K562 (cell line): ENCODE data around the gene NR5A2. TPM values are rescaled to one million over a fixed set of nuclear protein-coding genes. Genes with fewer than 3 reads are reported as not detected.

ENCODE experiments used
- ATAC-seq: fragments of 200-7000 bp; cut with Tn5 transposase; 3 replicates; pipeline ENCODE4 v1.9.1; 2020; ENCODE audit warnings: moderate library complexity
- BruUV-seq: library from RNA; stranded (reverse); fragments of 400-500 nt; replicated peaks from 2 replicates; lab custom pipeline; 2021; lab: Mats Ljungman, UMichigan
- CTCF ChIA-PET: fragments of 300-600 bp; formaldehyde crosslinking; extraction: SDS; loops from one replicate; lab custom pipeline; 2021; ENCODE audit warnings: low intra/inter-chr PET ratio; lab: Yijun Ruan, JAX
- POLR2A ChIA-PET: fragments of 300-600, 350-650 bp; sonication (Branson Sonifier 250); formaldehyde crosslinking; extraction: SDS; loops from one replicate; lab custom pipeline; 2021; ENCODE audit warnings: antibody characterized with exemption, inconsistent platforms; lab: Yijun Ruan, JAX
- DNase-seq, 4 experiments: peaks; one replicate each; pipeline versions ENCODE4 v3.0.0 to v3.0.0-alpha.2; 2011 to 2018; ENCODE audit warnings: low spot score in 3 of 4, mixed read lengths in 3 of 4; ENCODE audit errors: extremely low read depth in 1 of 4
- FAIRE-seq: peaks from 2 replicates; lab custom pipeline; 2011; peaks lifted over from hg19 to GRCh38; lab: Jason Lieb, UNC
- H2AFZ ChIP-seq: 2 replicates; pipeline ENCODE4 v1.6.0; 2011; ENCODE audit warnings: low read depth, low read length, control low read depth, inconsistent platforms
- H3K27ac ChIP-seq: fragments of 200-600 bp; 3 replicates; pipeline ENCODE4 v1.8.0; 2011; ENCODE audit warnings: low read depth, mild to moderate bottlenecking, control low read depth, inconsistent platforms, low read length, moderate library complexity, mixed read lengths; ENCODE audit errors: extremely low read depth
- H3K27me3 ChIP-seq, 2 experiments: fragments of 300-600 bp in 1 of 2; 2 replicates in 1 of 2; 3 replicates in 1 of 2; pipeline versions ENCODE4 v1.6.0 to v1.8.0; 2011; ENCODE audit warnings: inconsistent platforms in 2 of 2, low read length in 2 of 2, mild to moderate bottlenecking in 1 of 2, mixed read lengths in 1 of 2, moderate library complexity in 1 of 2; ENCODE audit not compliant: control insufficient read depth in 2 of 2, insufficient read depth in 2 of 2
- H3K36me3 ChIP-seq: fragments of 300-600 bp; 3 replicates; pipeline ENCODE4 v1.8.0; 2011; ENCODE audit warnings: mild to moderate bottlenecking, low read length, inconsistent platforms; ENCODE audit not compliant: control insufficient read depth, insufficient read depth
- H3K4me1 ChIP-seq, 2 experiments: fragments of 200-600 bp in 1 of 2; replicated peaks in 1 of 2; 2 replicates in 1 of 2; 3 replicates in 1 of 2; pipeline versions ENCODE4 v1.5.1 to v1.8.0; 2011; ENCODE audit warnings: inconsistent platforms in 2 of 2, low read length in 2 of 2, mild to moderate bottlenecking in 1 of 2, mixed read lengths in 1 of 2, moderate library complexity in 1 of 2; ENCODE audit not compliant: control insufficient read depth in 2 of 2, insufficient read depth in 2 of 2
- H3K4me2 ChIP-seq: 2 replicates; pipeline ENCODE4 v1.6.1; 2011; ENCODE audit warnings: low read length, control low read depth, inconsistent platforms, mixed read lengths; ENCODE audit not compliant: insufficient read depth
- H3K4me3 ChIP-seq: fragments of 200-600 bp; sonication (generic), shearing (Covaris generic); 2 replicates; pipeline ENCODE4 v1.5.1; 2016; ENCODE audit warnings: control low read depth, inconsistent platforms
- H3K79me2 ChIP-seq: fragments of 200-600 bp; 3 replicates; pipeline ENCODE4 v1.8.0; 2011; ENCODE audit warnings: low read length, inconsistent platforms; ENCODE audit not compliant: control insufficient read depth, insufficient read depth
- H3K9ac ChIP-seq, 2 experiments: 2 replicates each; pipeline versions ENCODE4 v1.6.0 to v1.6.1; 2011; ENCODE audit warnings: low read depth in 2 of 2, low read length in 2 of 2, control low read depth in 1 of 2, inconsistent platforms in 1 of 2, mild to moderate bottlenecking in 1 of 2, mixed read lengths in 1 of 2; ENCODE audit not compliant: insufficient read depth in 1 of 2
- H3K9me1 ChIP-seq: one replicate; pipeline ENCODE4 v1.6.0; 2011; ENCODE audit warnings: inconsistent platforms, mild to moderate bottlenecking, low read length, moderate library complexity; ENCODE audit not compliant: control insufficient read depth, insufficient read depth
- H3K9me3 ChIP-seq: replicated peaks from 2 replicates; pipeline ENCODE4 v1.5.1; 2011; ENCODE audit warnings: low read depth, low read length, inconsistent platforms; ENCODE audit not compliant: control insufficient read depth, insufficient read depth
- H4K20me1 ChIP-seq: replicated peaks from 2 replicates; pipeline ENCODE4 v1.6.1; 2011; ENCODE audit warnings: low read length, inconsistent platforms, mixed read lengths; ENCODE audit not compliant: control insufficient read depth, insufficient read depth
- NR4A1 ChIP-seq, 2 experiments: fragments of 250-450 bp in 1 of 2; fragments of 450-650 bp in 1 of 2; sonication (Bioruptor Pico) in 1 of 2; IDR thresholded peaks; 2 replicates each; pipeline versions ENCODE4 v1.4.0 to v1.6.1; 2016 to 2020; ENCODE audit warnings: mild to moderate bottlenecking in 2 of 2, missing compliant biosample characterization in 1 of 2, missing genetic modification characterization in 1 of 2, moderate library complexity in 1 of 2
- PTTG1 ChIP-seq: fragments of 450-650 bp; IDR thresholded peaks from 2 replicates; pipeline ENCODE4 v1.6.1; 2016; ENCODE audit warnings: low read depth, mild to moderate bottlenecking, missing genetic modification characterization, missing compliant biosample characterization
- RBM14 ChIP-seq: fragments of 200-400 bp; formaldehyde crosslinking; IDR thresholded peaks from 2 replicates; pipeline ENCODE4 v1.6.1; 2018; ENCODE audit warnings: low read depth, mild to moderate bottlenecking, low read length, moderate library complexity, borderline replicate concordance; ENCODE audit not compliant: insufficient read depth
- SFPQ ChIP-seq: fragments of 200-400 bp; formaldehyde crosslinking; IDR thresholded peaks from 2 replicates; pipeline ENCODE4 v1.6.1; 2017; ENCODE audit warnings: mild to moderate bottlenecking, low read depth, low read length, moderate library complexity
- ZNF23 ChIP-seq: fragments of 250-450 bp; sonication (Bioruptor Pico); IDR thresholded peaks from 2 replicates; pipeline ENCODE4 v1.4.0; 2020; ENCODE audit warnings: mild to moderate bottlenecking
- ZNF780A ChIP-seq: fragments of 250-450 bp; sonication (Bioruptor Pico); IDR thresholded peaks from 2 replicates; pipeline ENCODE4 v1.5.0; 2021; ENCODE audit warnings: mild to moderate bottlenecking
- WGBS: fragments of 100-300 bp; shearing (Covaris generic); methylation state at CpG from one replicate; pipeline ENCODE4 v1.1.6; 2016; ENCODE audit warnings: low coverage, mixed read lengths; ENCODE audit not compliant: insufficient coverage; ENCODE audit errors: missing lambda C conversion rate; 5-methylcytosine and 5-hydroxymethylcytosine counted together
- in situ Hi-C: fragments of 300-500 bp; cut with MboI; formaldehyde crosslinking; loops from 4 replicates; pipeline ENCODE4 v1.15.0; 2018; ENCODE audit warnings: inconsistent platforms, mixed read lengths
- intact Hi-C: fragments of 100-400 bp; cut with micrococcal nuclease; formaldehyde crosslinking; loops from 2 replicates; pipeline ENCODE4 v1.14.2; 2022
- polyA plus RNA-seq, 8 experiments: library from polyadenylated mRNA; depleted of rRNA in 4 of 8; stranded (reverse) in 5 of 8; unstranded in 3 of 8; fragments of >200 nt; fragmentation: Nextera tagmentation in 2 of 8; fragmentation: Illumina TruSeq in 1 of 8; extraction: Ambion mirVana in 2 of 8; extraction: Trizol in 1 of 8; gene quantifications; 2 replicates each; pipeline versions ENCODE4 v1.2.1 to v1.2.3, GENCODE V29; 2011 to 2014; ENCODE audit warnings: inconsistent platforms in 1 of 8, missing spikeins in 1 of 8
- total RNA-seq, 7 experiments: library from RNA; depleted of rRNA in 6 of 7; stranded (reverse); fragments of >200 nt in 6 of 7; fragmentation: Illumina TruSeq in 2 of 7; extraction: Trizol in 2 of 7; gene quantifications; 2 replicates each; pipeline versions ENCODE4 v1.2.1 to v1.2.3, GENCODE V29; 2011 to 2021; ENCODE audit warnings: low replicate concordance in 1 of 7
- TF ChIP-seq, protein P1 (sequence below), 2 experiments: fragments of 450-650 bp in 1 of 2; sonication (generic) in 1 of 2; formaldehyde crosslinking in 1 of 2; IDR thresholded peaks in 1 of 2; conservative IDR thresholded peaks in 1 of 2; 2 replicates each; pipeline versions ENCODE4 v1.6.1 to v1.8.1; 2016 to 2023; ENCODE audit warnings: mild to moderate bottlenecking in 2 of 2, moderate library complexity in 2 of 2, inconsistent platforms in 1 of 2, missing genetic modification reagents in 1 of 2

Gene NR5A2
- total and polyA plus RNA-seq, 9 of the 15 experiments (the other 6 are each of a cell fraction or from before 2014, with no cell fraction given): 0.13 to 0.40 (median 0.29) TPM

DNA sequence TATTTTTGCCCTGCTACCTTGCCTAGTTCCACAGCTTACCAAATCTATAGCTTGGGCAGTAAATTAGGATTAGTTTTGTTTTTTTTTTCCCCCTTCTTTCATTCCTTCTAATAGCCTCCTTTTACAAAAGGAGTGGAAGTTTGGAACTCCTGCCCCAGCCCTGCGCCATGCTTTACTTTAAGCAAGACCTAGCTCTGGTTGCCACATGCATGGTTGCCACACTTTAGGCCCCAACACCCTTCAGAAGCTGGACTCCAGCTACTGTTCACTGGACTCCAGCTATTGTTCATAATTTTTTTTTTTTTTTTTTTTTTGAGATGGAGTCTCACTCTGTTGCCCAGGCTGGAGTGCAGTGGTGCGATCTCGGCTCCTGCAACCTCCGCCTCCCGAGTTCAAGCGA, 115.8 kb downstream of the NR5A2 start (continued):
- no peak for TF ChIP-seq ZNF23 (CRISPR knock-in tag)
- TF ChIP-seq, all 486 proteins: peak for 0

DNA sequence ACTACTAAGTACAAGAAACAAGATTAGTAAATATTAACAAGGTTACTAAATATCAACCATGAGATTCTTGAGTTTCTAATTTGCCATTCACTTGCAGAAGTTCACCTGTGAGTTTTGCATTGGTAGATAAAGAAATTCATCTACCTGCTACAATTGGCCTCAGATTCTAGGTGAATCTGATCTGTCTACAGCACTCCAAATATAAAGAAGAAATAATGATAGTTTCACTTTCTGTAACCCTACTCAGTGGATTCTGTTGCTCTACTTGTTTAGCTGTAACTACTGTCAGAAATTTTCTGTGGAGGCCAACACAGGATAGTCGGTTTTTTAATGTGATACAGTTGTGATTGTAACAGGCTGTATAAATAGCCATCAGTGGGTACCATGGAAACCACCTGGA, 118.6 kb downstream of the NR5A2 start:
- FAIRE-seq (no peak), ATAC-seq (no peak), DNase-seq (no peak)
- Histone ChIP-seq H3K79me2 (no peaks in the 10 kb centered on the region), H4K20me1 (no peaks in the 10 kb centered on the region), H3K4me1 (peaks cover 7 to 10% of the 10 kb centered on the region in 2 experiments; a peak in 4 of 5 replicates), H3K27me3 (no peaks in the 10 kb centered on the region), H3K4me2 (no peak overlapping the region), H3K4me3 (no peak overlapping the region), H2AFZ (no peak overlapping the region), H3K9me3 (no peaks in the 10 kb centered on the region), H3K9me1 (no peaks in the 10 kb centered on the region), H3K27ac (no peak overlapping the region), H3K9ac (no peak overlapping the region)
- CTCF ChIA-PET: no interaction called here
- POLR2A ChIA-PET: interaction anchor here (1.3 kb wide), 1 partner anchor 8 kb away, joined by 3 read pairs; no protein-coding TSS in a partner anchor
- no TSS peak for BruUV-seq
- in situ Hi-C loops (no loop called here), intact Hi-C loops (no loop called here)
- WGBS: 12% methylated on average over 1 of the region's 1 CpG
- TF ChIP-seq RBM14: no peak
- no peak for TF ChIP-seq NR4A1 (CRISPR knock-in tag; IDR thresholded peaks at IDR 0.05)
- TF ChIP-seq NR4A1 (tag; IDR thresholded peaks at IDR 0.05): no peak
- no peak for TF ChIP-seq ZNF780A (CRISPR knock-in tag)
- no peak for TF ChIP-seq PTTG1 (tag)
- no peak for TF ChIP-seq SFPQ
- TF ChIP-seq, protein P1, sequence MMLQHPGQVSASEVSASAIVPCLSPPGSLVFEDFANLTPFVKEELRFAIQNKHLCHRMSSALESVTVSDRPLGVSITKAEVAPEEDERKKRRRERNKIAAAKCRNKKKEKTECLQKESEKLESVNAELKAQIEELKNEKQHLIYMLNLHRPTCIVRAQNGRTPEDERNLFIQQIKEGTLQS (IDR thresholded peaks at IDR 0.05): no peak
- TF ChIP-seq, protein P1 (CRISPR knock-in tag; conservative IDR thresholded peaks at IDR 0.05): no peak
- TF ChIP-seq, all 486 proteins: peak for 0
- H3K36me3 ChIP-seq: no peaks in the 10 kb centered on the region
